ENCODE data around the gene ARHGAP33. TPM values are rescaled to one million over a fixed set of nuclear protein-coding genes. Genes with fewer than 3 reads are reported as not detected.

ARHGAP33 gene
- total RNA-seq, 1 experiment from 2014 or later = 19.5 TPM

DNA sequence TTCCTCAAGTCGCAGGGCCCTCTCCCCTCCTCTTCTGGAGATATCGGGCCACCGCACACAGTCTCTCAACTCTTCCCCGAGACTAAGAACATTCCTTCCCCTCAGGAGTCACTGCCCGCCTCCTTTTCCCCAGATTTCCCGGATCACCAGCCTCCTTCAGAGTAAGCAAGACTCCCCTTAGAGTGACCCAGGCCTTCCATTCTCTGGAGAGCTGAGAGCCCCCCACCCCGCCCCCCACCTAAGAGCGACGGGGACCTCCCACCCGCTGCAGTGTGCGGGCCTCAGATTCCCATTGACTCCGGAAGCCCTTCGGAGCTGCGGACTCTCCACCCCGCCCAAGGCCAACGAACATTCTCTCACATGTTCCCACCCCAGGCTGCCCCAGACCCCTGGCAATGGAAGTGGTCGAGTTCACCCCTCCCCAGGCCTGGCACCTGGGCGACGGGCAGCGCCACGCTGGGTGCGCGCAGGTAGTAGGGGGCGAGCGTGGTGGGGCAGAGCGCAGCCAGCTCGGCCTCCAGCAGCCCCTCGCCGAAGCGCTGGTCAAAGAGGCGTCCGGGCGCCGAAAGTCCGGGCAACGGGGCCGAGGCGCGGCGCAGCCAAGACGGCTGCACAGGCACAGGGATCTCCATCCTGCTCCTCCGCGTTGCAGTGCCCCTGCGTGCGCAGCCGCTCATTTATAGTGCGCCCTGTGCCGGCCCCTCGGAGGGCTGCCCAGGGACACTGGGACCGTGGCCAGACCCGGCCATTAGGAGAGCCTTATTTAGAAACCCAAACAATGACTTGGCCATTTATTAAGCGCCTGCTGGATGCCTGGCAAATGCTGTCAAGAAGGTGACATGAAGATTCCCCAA lies 18.8 kb upstream of the ARHGAP33 start, which contains the start of gene HSPB6:
Gene HSPB6 (minus strand): TSS at position 653 of the 854 bp plus-strand sequence. CDS start 21 bp downstream, at position 632.
- Histone ChIP-seq H3K18ac (ENCODE audit: insufficient read length, low read depth, low read length) (no peak within 1 kb of the TSS), H3K14ac (ENCODE audit: insufficient read depth, low read length) (peak within 1 kb of the TSS; percentile 73), H4K91ac (ENCODE audit: insufficient read length, low read depth, low read length) (no peak within 1 kb of the TSS), H2BK5ac (ENCODE audit: insufficient read length, low read length) (no peak within 1 kb of the TSS), H3K56ac (ENCODE audit: insufficient read length, low read depth, low read length) (no peak within 1 kb of the TSS), H2AFZ (ENCODE audit: low read length) (no peak within 1 kb of the TSS), H3K79me1 (ENCODE audit: insufficient read depth, low read depth, low read length, poor library complexity, severe bottlenecking) (no peaks in the 10 kb centered on the region), H3K4ac (ENCODE audit: low read depth, low read length) (no peak within 1 kb of the TSS), H2AK5ac (ENCODE audit: insufficient read length, low read length) (no peak within 1 kb of the TSS), H2BK20ac (ENCODE audit: low read depth, low read length, poor library complexity, severe bottlenecking) (no peak within 1 kb of the TSS), H3K23ac (ENCODE audit: insufficient read length, low read depth, low read length) (no peak within 1 kb of the TSS), H2BK12ac (ENCODE audit: insufficient read length, low read depth, low read length) (no peak within 1 kb of the TSS), H3K79me2 (ENCODE audit: insufficient read depth, low read length) (no peaks in the 10 kb centered on the region), H4K20me1 (ENCODE audit: control insufficient read depth, insufficient read depth, insufficient read length) (no peaks in the 10 kb centered on the region), H3K23me2 (ENCODE audit: insufficient read length, low read depth, low read length, poor library complexity, severe bottlenecking) (peaks cover 15% of the 10 kb centered on the region), H4K8ac (replicated peaks; ENCODE audit: insufficient read length, low read depth, low read length) (no peak within 1 kb of the TSS), H3K4me2 (ENCODE audit: insufficient read depth, insufficient read length, low read length) (peak within 1 kb of the TSS; percentile 43), H3K9me3 (ENCODE audit: control insufficient read depth, low read depth, low read length) (no peaks in the 10 kb centered on the region), H3K9ac (ENCODE audit: extremely low read depth, insufficient read length, low read length) (no peak within 1 kb of the TSS), H3T11ph (ENCODE audit: low read length) (no peak within 1 kb of the TSS), H2BK120ac (ENCODE audit: low read depth, low read length, poor library complexity, severe bottlenecking) (no peak within 1 kb of the TSS), H3K27ac (ENCODE audit: insufficient read length, low read depth, low read length) (no peak within 1 kb of the TSS), H3K27me3 (ENCODE audit: insufficient read depth, low read length) (no peaks in the 10 kb centered on the region), H4K5ac (ENCODE audit: insufficient read length, low read depth, low read length) (no peak within 1 kb of the TSS), H3K4me1 (ENCODE audit: insufficient read depth, low read length) (no peaks in the 10 kb centered on the region), H2BK15ac (ENCODE audit: low read depth, low read length) (no peak within 1 kb of the TSS)
- H3K9me3 Mint-ChIP-seq = no peaks in the 10 kb centered on the region
- H3K27ac Mint-ChIP-seq = peak within 1 kb of the TSS; percentile 68 to 87 (median 86); a peak in 5 of 7 replicates
- peaks cover 7% of the 10 kb centered on the region for H3K27me3 Mint-ChIP-seq (ENCODE audit: low read depth)
- no CpG with 5 or more reads among the region's 52 CpGs for WGBS (ENCODE audit: extremely low coverage, insufficient read length, low lambda C conversion rate)
- H3K4me1 Mint-ChIP-seq = peaks cover 12 to 23% of the 10 kb centered on the region in 2 experiments
- TF ChIP-seq, protein P1, sequence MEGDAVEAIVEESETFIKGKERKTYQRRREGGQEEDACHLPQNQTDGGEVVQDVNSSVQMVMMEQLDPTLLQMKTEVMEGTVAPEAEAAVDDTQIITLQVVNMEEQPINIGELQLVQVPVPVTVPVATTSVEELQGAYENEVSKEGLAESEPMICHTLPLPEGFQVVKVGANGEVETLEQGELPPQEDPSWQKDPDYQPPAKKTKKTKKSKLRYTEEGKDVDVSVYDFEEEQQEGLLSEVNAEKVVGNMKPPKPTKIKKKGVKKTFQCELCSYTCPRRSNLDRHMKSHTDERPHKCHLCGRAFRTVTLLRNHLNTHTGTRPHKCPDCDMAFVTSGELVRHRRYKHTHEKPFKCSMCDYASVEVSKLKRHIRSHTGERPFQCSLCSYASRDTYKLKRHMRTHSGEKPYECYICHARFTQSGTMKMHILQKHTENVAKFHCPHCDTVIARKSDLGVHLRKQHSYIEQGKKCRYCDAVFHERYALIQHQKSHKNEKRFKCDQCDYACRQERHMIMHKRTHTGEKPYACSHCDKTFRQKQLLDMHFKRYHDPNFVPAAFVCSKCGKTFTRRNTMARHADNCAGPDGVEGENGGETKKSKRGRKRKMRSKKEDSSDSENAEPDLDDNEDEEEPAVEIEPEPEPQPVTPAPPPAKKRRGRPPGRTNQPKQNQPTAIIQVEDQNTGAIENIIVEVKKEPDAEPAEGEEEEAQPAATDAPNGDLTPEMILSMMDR (conservative IDR thresholded peaks at IDR 0.05) = no peak
- peak within 1 kb of the TSS; percentile 91 to 95 for H3K4me3 Mint-ChIP-seq
- peaks cover 0 to 21% (median 18%) of the 10 kb centered on the region in 3 experiments; a peak in 5 of 7 replicates for H3K36me3 Mint-ChIP-seq (ENCODE audit: insufficient read depth in 1 of 3, low read depth in 3 of 3)
- peak; percentile 54 for DNase-seq

All from H9 (cell line).